Urothelium cell line (cell line): ENCODE data around the gene FAM83B.
"Not testable (repeated sequence)": the region's sequence is repeated elsewhere in the genome, so short reads cannot be mapped to it uniquely, and the experiment has no call there.

Experiments
- DNase-seq: peaks from one replicate; pipeline ENCODE4 v3.0.0; 2011; ENCODE audit warnings: low spot score, mixed read lengths
- FAIRE-seq: peaks from 2 replicates; lab custom pipeline; 2011; peaks lifted over from hg19 to GRCh38; lab: Jason Lieb, UNC

Gene FAM83B, protein sequence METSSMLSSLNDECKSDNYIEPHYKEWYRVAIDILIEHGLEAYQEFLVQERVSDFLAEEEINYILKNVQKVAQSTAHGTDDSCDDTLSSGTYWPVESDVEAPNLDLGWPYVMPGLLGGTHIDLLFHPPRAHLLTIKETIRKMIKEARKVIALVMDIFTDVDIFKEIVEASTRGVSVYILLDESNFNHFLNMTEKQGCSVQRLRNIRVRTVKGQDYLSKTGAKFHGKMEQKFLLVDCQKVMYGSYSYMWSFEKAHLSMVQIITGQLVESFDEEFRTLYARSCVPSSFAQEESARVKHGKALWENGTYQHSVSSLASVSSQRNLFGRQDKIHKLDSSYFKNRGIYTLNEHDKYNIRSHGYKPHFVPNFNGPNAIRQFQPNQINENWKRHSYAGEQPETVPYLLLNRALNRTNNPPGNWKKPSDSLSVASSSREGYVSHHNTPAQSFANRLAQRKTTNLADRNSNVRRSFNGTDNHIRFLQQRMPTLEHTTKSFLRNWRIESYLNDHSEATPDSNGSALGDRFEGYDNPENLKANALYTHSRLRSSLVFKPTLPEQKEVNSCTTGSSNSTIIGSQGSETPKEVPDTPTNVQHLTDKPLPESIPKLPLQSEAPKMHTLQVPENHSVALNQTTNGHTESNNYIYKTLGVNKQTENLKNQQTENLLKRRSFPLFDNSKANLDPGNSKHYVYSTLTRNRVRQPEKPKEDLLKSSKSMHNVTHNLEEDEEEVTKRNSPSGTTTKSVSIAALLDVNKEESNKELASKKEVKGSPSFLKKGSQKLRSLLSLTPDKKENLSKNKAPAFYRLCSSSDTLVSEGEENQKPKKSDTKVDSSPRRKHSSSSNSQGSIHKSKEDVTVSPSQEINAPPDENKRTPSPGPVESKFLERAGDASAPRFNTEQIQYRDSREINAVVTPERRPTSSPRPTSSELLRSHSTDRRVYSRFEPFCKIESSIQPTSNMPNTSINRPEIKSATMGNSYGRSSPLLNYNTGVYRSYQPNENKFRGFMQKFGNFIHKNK

DNA sequence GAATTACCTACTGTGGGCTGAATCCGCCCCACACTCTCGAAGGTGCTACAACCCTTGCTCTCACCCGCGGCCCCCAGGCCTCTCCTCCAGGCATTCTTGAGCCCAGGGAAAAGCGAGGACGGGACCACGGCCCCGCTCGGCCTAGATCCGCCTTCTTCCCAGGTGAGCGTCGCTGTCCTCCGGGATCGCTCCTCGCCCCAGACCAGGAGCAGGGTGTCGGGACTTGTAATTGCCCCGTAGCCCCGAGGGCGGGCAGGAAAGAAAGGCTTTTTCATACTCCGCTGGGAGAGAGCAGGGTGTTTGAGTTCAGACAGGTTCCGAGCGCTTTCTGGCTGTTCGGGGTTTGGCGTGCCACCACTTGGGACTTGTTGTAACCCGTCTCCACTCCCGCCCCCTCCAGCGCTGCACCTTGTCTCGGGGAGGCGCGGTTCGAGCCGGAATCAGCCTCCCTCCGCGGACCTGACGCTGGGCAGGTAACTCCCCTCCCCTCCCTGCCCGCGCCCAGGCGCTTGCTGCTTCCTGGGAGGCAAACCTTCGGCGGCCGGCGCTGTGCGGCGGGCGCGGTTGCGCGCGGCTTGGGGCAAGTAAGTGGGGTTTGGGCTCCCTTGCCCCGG lies at the start of gene FAM83B:
TSS of gene FAM83B (plus strand) at position 529 of the 614 bp plus-strand sequence. CDS start 23,476 bp downstream, outside the sequence.
- DNase-seq (peak; percentile 38), FAIRE-seq (no peak)

DNA sequence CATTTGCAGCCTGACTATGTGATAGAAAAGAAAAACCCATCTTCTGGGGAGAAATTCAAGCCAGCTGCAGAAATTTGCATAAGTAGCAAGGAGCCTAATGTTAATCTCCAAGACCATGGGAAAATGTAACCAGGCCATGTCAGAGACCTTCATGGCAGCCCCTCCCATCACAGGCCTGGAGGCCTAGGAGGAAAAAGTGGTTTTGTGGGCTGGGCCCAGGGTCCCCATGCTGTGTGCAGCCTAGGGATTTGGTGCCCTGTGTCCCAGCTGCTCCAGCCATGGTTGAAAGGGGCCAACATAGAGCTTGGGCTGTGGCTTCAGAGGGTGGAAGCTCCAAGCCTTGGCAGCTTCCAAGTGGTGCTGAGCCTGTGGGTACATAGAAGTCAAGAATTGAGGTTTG lies 49.7 kb upstream of the FAM83B start:
- not testable (repeated sequence) for FAIRE-seq

DNA sequence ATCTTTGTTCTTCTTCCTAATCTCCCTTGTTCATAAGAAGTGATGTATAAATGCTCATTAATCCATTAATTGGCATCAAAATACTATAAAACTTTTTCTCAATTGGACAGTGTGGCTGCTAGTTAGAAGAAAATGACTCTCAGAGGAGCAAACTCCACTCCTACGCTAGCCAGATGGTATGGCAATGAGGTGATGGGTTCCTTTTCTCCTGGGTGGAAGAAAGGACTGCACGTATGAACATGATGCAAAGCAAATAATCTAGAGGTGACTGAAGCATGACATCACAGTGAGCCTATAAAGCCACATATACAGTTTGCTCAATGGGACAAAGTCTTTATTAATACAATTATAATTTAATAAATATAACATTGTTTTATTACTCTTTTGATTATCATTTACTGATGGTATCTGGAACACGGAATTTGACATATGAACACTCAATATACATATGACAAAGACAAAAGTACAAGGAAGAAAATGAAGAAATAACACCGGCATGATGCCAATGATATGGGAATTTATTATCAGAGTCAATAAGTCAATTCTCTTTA lies 46.4 kb upstream of the FAM83B start:
- DNase-seq (no peak), FAIRE-seq (no peak)

More for the DNA sequence above, 49.7 kb upstream of the FAM83B start:
- not testable (repeated sequence) for DNase-seq

DNA sequence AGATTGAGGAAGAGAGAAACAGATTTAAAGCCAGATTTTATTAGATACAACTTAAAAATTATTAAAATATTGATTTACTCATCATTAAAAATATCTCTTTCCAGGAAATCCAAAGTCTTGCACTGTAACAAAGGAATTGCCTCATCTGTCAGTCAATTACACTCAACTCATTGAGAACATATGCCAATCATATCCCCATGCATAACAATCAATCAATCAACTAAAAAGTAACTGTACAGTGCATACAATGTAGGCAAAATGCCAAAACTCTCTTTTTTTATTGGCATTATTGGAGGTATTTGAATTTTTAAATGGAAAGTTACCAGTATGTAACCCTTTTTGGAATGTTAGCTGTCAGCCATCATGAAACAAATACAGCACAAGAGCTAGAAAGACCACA lies 45.3 kb upstream of the FAM83B start:
- FAIRE-seq: no peak
- no peak for DNase-seq

DNA sequence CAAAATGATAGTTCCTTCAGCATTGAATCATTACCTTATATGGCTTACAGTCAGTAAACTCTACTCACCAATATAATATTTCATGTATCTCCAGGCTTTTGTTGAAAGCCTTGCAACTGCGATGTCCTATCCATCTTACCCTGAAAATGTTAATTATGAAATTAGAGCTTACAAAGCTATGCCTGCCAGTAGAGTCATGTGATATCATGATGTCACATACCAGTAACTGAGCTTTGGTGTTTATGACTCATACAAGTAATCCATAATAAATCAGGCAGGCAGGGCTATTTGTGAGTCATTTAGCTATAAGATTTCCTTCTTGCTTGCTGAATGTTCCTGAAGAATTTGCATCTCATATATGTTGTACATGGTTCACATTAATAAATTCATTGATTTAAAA lies 44.9 kb upstream of the FAM83B start:
- no peak for FAIRE-seq
- DNase-seq: peak; percentile 55

DNA sequence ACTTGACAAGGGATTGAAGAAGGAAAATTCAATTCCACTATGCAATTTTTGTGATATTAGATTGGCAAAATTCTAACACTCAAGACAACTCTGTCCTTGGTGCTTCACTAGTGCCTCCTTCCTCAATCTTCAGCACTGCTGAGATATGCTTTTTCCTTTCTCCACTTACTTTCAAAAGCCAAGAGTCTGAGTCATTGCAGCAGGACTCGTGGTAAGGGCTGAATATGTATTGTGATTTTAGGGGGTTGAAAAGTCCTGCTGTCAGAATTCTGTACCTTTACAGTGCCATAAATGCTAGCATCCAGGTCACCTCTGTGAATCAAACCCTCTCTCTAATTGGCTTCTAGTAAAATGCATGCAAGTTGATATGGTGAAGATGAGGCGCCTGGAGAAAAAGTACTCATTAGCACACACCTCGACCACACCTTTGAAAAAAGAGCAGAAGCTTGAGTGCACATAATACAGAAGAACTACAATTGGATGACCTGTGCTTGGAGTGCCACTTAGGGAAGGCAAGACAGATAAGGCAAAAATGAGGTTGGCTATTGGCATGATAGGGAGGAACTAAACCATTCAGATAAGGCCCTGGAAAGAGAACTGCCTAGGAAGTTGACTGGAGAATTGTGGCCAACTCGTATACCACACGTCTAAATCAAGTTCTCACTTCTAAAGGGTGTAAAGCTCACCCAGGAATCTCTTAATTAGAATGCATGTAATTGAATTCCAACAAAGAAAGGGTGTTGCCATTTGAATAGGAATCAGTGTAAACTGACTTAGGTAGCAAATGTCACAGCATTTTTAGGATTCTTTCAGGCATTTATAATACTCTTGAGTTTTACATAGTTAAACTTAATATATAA lies 43.6 kb upstream of the FAM83B start:
- DNase-seq (peak; percentile 48), FAIRE-seq (no peak)

DNA sequence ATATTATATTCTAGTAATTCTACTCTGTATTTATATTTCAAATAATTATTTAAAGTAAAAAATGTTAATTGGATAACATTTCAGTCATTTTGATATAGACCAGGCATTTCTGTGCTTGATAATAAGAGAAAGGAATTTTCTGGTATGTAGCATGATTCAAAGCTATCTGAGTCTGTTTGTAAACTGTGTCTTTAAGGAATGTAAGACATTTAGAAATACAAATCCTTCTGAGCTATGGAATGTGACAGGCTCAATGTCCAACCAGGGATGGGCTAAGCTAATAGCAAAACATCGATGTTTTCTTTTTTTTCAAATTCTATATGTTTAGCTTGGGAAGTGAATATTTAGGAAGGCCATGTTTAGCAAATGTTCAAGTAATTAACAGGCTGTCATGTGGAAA lies 41.5 kb upstream of the FAM83B start:
- DNase-seq: no peak
- FAIRE-seq: no peak

DNA sequence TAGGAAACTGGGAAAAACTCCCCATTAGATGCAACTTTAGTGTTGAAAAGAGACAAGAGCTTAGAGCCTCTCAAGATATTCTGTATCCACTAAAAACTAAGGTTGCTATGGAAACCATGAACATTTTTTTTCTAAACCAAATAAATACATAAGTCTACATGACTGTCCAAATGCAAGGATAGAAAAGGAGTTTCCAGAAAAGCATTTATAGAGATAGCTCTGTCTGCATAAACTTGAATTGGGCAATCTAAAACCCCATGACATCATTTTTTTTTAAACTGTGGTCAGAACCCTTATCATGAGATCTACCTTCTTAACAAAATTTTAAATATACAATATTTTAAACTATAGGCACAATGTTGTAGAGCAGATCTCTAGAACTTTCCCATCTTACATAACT lies 36.4 kb upstream of the FAM83B start:
- FAIRE-seq: no peak

DNA sequence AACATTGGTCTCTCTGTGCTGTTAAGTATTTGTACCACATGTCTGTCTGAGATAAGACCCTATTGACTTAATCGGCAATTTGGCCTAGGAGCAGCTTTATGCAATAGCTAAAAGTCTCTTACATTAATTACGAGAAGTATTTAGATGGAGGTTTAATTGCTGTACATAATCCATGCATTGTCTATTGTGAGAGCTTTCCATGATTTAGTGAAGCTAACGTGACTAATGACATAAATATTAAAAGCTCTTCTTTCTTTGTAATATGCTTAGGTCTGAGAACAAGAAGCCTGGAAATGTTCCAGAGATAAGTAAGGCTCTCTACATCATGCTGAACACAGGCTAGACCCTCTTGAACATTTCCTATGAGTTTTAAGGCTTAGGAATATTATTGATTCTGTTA lies 32.7 kb upstream of the FAM83B start:
- DNase-seq: no peak
- no peak for FAIRE-seq

More for the DNA sequence above, 36.4 kb upstream of the FAM83B start:
- no peak for DNase-seq

DNA sequence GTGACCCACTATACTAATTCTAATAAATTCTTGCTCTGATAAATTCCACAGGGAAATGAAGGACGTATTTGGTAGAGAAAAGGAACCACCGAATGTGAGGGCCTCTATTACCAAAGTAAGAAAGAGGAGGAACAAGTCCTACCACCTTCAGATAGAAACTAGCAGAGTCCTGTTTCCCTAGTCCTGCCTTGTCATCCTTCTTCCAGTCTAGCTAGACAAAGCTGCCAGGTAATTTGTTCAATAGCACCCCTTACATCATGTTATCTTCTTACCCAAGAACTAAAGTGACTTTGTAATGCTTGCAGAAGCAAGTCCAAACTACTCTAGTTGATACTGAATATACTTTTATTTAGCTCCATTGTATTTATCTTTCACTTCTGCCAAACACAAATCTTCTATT lies 29.3 kb upstream of the FAM83B start:
- FAIRE-seq (no peak), DNase-seq (no peak)

DNA sequence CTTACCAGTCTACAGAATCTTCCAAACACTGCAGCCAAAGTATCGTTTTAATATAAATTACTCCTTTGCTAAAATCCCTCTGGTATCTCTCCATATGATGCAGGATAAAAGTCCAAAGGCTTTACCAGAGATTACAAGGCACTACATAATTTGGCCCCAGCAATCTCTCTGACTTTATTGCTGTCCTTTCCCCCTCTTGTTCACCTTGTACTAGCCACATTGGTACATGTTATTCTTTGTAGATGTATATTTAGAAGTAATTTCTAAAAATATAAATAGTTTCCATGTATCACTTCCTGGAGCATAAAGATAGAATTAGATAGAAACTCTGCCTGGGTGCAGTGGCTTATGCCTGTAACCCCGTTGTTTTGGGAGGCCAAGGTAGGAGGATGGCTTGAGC lies 28.7 kb upstream of the FAM83B start:
- no peak for DNase-seq
- FAIRE-seq: no peak

DNA sequence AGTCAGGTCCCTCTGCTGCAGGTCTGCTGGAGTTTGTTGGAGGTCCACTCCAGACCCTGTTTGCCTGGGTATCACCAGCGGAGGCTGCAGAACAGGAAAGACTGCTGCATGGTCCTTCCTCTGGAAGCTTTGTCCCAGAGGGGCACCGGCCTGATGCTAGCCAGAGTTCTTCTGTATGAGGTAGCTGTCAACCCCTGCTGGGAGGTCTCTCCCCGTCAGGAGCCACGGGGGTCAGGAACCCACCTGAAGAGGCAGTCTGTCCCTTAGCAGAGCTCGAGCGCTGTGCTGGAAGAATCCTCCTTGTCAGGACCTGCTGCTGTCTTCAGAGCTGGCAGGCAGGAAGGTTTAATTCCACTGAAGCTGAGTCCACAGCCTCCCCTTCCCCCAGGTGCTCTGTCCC lies 22.3 kb upstream of the FAM83B start:
- not testable (repeated sequence) for FAIRE-seq, DNase-seq

DNA sequence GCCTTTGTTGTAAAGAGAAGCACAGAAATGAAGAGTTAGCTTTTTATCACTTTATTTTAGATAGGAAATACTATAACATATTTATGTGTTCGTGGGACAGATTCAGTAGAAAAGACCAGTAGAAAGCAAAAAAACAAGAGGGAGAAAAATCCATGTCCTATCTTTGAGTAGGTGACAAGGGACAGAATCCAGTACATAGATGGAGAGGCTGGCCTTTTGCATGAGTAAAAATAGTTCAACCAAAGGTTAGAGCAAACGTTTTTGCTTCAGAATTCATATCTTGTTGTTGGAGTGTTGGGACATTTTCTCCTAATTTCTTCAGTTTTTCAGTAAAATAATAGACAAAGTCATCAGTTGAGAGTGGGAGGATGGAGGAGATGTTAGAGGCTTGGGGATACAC lies 19.6 kb upstream of the FAM83B start:
- DNase-seq (no peak), FAIRE-seq (no peak)

DNA sequence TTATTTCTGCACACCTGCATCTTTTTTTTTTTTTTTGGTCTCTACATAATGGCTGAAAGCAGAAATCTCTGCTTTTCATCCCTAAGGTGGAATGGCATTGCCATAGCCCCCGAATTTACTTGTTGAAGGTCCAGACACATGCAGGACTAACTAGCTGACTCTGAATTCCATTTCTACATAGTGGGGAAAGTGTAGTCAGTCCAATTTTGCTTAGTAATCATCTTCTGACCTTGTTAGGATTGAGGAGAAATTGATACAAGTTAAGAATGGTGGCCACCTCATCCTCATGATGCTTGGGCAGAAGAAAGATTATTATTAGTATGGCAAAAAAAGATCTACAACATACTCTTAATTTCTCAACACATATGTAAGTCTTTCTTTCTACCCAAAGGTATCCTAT lies 16.4 kb upstream of the FAM83B start:
- FAIRE-seq (no peak), DNase-seq (no peak)

DNA sequence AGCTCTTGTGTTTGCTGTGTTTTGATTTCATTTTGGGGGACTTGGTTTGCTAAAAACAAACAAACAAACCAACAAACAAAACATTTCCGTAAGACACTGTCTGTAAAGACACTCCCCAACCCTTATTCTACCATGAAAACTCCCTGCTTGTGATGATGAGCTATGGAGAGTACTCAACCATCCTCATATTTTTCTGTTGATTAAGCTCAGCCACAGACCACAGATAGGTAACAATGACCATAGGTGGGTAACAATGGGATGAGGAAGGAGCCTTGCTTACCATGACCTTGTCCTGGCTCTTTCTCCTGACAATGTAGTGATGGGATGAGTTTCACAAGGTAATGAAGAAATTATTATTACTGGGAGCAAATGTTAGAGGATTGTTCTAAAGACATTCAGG lies 11.4 kb upstream of the FAM83B start:
- peak; percentile 13 for FAIRE-seq
- DNase-seq: no peak

DNA sequence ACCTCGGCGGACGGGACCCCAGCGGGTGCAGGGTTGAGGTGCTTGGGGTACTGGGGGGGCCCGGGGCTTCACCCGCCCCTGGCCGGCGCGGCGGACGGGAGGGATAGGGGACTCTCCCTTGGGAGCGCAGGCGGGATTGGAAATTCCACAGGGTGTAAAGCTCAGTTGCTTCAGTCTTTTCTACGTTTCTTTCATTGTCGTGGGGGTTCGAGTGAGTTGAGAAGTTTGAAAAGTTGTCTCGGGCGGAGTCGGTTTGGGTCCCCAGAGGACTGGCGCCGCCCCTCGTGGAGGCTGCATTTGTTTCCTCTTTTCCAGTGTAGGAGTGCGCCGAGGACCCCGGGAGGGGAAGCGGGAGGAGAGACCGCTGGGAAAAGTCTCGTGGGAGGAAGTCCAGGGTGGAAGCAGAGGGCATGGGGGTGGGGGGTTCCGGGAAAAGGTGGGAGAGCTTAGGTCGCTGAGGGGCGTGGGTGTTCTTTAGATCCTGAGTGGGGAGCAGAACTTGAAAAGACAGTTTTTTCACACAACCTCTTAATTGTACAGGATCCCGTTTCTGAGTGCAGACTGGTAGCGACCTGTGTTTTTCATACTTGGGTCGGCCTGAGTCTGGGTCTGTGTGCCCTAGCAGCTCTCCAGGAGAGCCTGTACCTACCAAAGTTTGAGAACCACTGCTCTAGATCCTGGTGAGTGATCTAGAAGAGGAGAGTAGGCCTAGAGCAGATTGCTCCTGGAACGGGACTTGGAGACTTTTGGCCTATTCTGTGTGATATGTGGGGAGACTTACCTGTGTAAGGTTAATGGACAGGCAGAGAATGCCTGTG lies 495 bp downstream of the FAM83B start:
- peak; percentile 23 for DNase-seq
- FAIRE-seq: no peak

DNA sequence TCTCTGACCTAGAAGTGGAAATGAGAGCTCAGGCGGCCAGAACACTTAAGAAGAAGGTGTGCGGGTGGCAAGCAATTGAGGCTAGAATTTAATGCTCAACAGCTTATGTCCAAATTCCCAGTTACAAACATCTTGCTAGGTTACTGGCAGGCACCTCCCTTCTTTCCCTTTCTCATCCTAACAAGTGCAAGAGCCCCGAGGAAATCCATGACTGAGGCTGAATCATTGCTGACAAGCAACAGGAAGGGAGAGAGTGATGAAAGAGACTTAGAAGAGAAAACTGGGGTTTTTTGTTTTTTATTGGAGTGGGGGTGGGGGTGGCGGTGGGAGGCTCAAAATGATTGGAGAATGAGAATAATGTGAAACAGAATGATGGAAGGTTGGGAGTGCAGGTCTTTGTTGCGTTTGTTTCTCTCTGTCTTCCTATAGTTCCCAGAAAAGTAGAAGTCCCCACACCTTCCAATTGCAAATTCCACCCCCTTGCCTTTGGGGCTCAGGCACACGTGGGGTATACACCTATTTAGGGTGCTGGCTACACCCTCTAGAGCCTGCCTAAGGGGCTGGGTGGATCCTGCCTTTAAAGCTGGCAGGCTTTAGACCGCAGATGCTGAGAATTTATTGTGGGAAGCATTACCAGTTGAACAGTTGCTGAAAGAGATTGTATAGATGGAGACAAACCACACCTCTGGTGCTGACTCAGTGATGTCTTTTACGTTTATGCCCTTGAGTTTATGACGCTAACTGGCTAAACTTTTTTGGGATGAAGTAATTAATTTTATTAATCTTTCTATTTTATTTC lies 1.4 kb downstream of the FAM83B start:
- DNase-seq: no peak
- no peak for FAIRE-seq

DNA sequence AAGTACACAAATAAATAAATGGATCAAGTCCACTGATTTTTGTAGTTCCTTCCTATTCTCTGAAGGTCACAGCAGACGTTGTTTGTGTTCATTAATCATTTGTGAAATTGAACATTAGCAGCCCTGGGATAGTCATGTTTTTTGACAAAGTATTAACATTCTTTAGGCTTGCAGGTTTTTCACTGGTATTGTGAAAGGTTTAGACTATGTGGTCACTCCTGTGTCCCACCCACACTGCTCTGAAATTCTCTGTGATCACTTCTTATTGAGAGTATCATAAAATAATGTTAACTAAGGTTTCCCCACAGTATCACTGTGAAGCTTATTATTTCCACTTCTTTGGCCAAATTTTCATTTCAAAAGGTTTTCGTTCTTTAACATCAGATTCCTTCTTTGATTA lies 3.5 kb downstream of the FAM83B start:
- FAIRE-seq: no peak
- no peak for DNase-seq
